Endothelial cell of umbilical vein (primary cell): ENCODE data around the gene TEAD2. TPM values are rescaled to one million over a fixed set of nuclear protein-coding genes. Genes with fewer than 3 reads are reported as not detected.

ENCODE experiments used
- BruUV-seq: library from RNA; stranded (reverse); fragments of 400-500 nt; replicated peaks from 2 replicates; lab custom pipeline; 2021; lab: Mats Ljungman, UMichigan
- CTCF ChIA-PET: fragments of 300-600, 350-600 bp; sonication (Branson Sonifier 250); formaldehyde crosslinking; loops from one replicate; lab custom pipeline; 2021; ENCODE audit warnings: antibody characterized with exemption, inconsistent platforms; lab: Charles Lee
- POLR2A ChIA-PET: fragments of 300-600, 350-600 bp; sonication (Branson Sonifier 250); formaldehyde crosslinking; loops from one replicate; lab custom pipeline; 2021; ENCODE audit warnings: antibody characterized with exemption, inconsistent platforms; lab: Charles Lee
- DNase-seq: peaks from one replicate; pipeline ENCODE4 v3.0.0-alpha.2; 2011; ENCODE audit warnings: low read depth, low spot score
- FAIRE-seq: peaks from 2 replicates; lab custom pipeline; 2011; peaks lifted over from hg19 to GRCh38; lab: Jason Lieb, UNC
- H2AFZ ChIP-seq: 2 replicates; pipeline ENCODE4 v1.6.0; 2012; ENCODE audit warnings: low read depth, low read length, control low read depth, inconsistent platforms
- H3K27ac ChIP-seq: 2 replicates; pipeline ENCODE4 v1.5.1; 2011; ENCODE audit warnings: low read depth, mild to moderate bottlenecking, control low read depth, low read length, moderate library complexity; ENCODE audit not compliant: insufficient read depth
- H3K27me3 ChIP-seq, 2 experiments: 2 replicates each; pipeline versions ENCODE4 v1.6.0 to v1.6.1; 2011; ENCODE audit warnings: low read length in 2 of 2, mixed read lengths in 1 of 2; ENCODE audit not compliant: control insufficient read depth in 2 of 2, insufficient read depth in 2 of 2
- H3K36me3 ChIP-seq, 2 experiments: 2 replicates in 1 of 2; 3 replicates in 1 of 2; pipeline ENCODE4 v1.5.1; 2011; ENCODE audit warnings: low read length in 2 of 2, mild to moderate bottlenecking in 1 of 2, moderate library complexity in 1 of 2; ENCODE audit not compliant: control insufficient read depth in 2 of 2, insufficient read depth in 2 of 2; ENCODE audit errors: extremely low read depth in 1 of 2
- H3K4me1 ChIP-seq: 3 replicates; pipeline ENCODE4 v1.5.1; 2011; ENCODE audit warnings: mild to moderate bottlenecking, low read length; ENCODE audit not compliant: control insufficient read depth, insufficient read depth; ENCODE audit errors: extremely low read depth
- H3K4me2 ChIP-seq: 2 replicates; pipeline ENCODE4 v1.6.1; 2011; ENCODE audit warnings: low read length, control low read depth, mixed read lengths; ENCODE audit not compliant: insufficient read depth
- H3K4me3 ChIP-seq, 3 experiments: fragments of 200-600 bp in 1 of 3; sonication (generic), shearing (Covaris generic) in 1 of 3; replicated peaks in 1 of 3; 2 replicates each; pipeline ENCODE4 v1.5.1; 2011 to 2016; ENCODE audit warnings: control low read depth in 3 of 3, low read length in 3 of 3, mild to moderate bottlenecking in 2 of 3, inconsistent platforms in 1 of 3, low read depth in 1 of 3, moderate library complexity in 1 of 3; ENCODE audit not compliant: insufficient read depth in 1 of 3
- H3K79me2 ChIP-seq: 2 replicates; pipeline ENCODE4 v1.6.0; 2012; ENCODE audit warnings: low read length, inconsistent platforms; ENCODE audit not compliant: control insufficient read depth, insufficient read depth
- H3K9ac ChIP-seq: replicated peaks from 2 replicates; pipeline ENCODE3; 2011; ENCODE audit warnings: low read length, control low read depth; ENCODE audit not compliant: insufficient read depth; ENCODE audit errors: extremely low read depth
- H3K9me1 ChIP-seq: replicated peaks from 3 replicates; pipeline ENCODE4 v1.6.0; 2011; ENCODE audit warnings: mild to moderate bottlenecking, low read length; ENCODE audit not compliant: control insufficient read depth, insufficient read depth; ENCODE audit errors: extremely low read depth
- H3K9me3 ChIP-seq: replicated peaks from 2 replicates; pipeline ENCODE4 v1.5.1; 2012; ENCODE audit warnings: low read length, inconsistent platforms; ENCODE audit not compliant: control insufficient read depth, insufficient read depth
- H4K20me1 ChIP-seq: replicated peaks from 2 replicates; pipeline ENCODE3; 2011; ENCODE audit warnings: mild to moderate bottlenecking, low read length; ENCODE audit not compliant: control insufficient read depth, insufficient read depth; ENCODE audit errors: extremely low read depth
- CTCF ChIP-seq, 2 donors: IDR thresholded peaks; 1 replicate in 1 of 2; 2 replicates in 1 of 2; pipeline ENCODE4 v1.5.1; 2011; ENCODE audit warnings: low read length in 2 of 2, mild to moderate bottlenecking in 2 of 2, moderate library complexity in 2 of 2, control low read depth in 1 of 2, inconsistent platforms in 1 of 2, low read depth in 1 of 2; ENCODE audit not compliant: insufficient read depth in 1 of 2; ENCODE audit errors: extremely low read depth in 1 of 2
- EZH2 ChIP-seq: IDR thresholded peaks from 2 replicates; pipeline ENCODE4 v1.6.1; 2012; ENCODE audit warnings: borderline replicate concordance, low read depth, mild to moderate bottlenecking, moderate library complexity, low read length, inconsistent platforms; ENCODE audit not compliant: severe bottlenecking
- POLR2AphosphoS5 ChIP-seq: IDR thresholded peaks from 2 replicates; pipeline ENCODE4 v1.6.1; 2012; ENCODE audit warnings: low read depth, mild to moderate bottlenecking, control low read depth, low read length, moderate library complexity; ENCODE audit not compliant: insufficient read depth
- dilution Hi-C: fragments of 300-500 bp; cut with MboI; formaldehyde crosslinking; loops from one replicate; pipeline ENCODE4 v1.15.0; 2019; ENCODE audit warnings: low sequenced_read_pairs; ENCODE audit not compliant: extremely low pct_ligation_motif_present
- intact Hi-C: fragments of 100-400 bp; cut with micrococcal nuclease; formaldehyde crosslinking; loops from one replicate; pipeline ENCODE4 v1.10.0; 2022
- polyA plus RNA-seq, 4 experiments: library from polyadenylated mRNA; depleted of rRNA in 3 of 4; stranded (reverse) in 3 of 4; unstranded in 1 of 4; fragments of >200 nt; gene quantifications; 2 replicates each; pipeline versions ENCODE4 v1.2.1 to v1.2.3, GENCODE V29; 2011 to 2012; ENCODE audit warnings: missing spikeins in 1 of 4
- total RNA-seq: library from RNA; stranded (reverse); gene quantifications from 2 replicates; pipeline ENCODE4 v1.2.3, GENCODE V29; 2021
- TF ChIP-seq, protein P1 (sequence below): IDR thresholded peaks from 2 replicates; pipeline ENCODE4 v1.6.1; 2011; ENCODE audit not compliant: insufficient read depth, insufficient read length

TEAD2 gene
- total and polyA plus RNA-seq, 2 donors (not counting 3 experiments of a cell fraction or from before 2014, with no cell fraction given): 60.9 to 89.4 TPM

DNA sequence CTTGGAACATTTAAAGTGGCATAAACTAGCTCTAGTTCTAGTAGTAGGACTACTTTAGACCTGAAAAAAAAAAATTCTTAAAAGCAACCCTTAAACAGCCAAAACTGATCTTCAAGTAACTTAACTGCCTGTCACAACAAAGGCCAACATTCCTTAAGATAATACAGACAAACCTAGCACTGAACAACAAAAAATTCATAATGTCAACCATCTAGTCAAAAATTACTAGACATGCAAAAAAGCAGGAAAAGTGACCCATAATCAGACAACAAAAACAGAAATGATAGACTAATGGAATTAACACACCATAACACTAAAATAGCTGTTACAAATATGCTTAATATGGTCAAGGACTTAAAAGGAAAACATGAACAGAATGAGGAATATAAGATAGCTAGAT, 43.9 kb downstream of the TEAD2 start:
- TF ChIP-seq POLR2AphosphoS5: no peak
- Histone ChIP-seq H3K27ac (no peak overlapping the region), H3K9me3 (no peaks in the 10 kb centered on the region), H2AFZ (no peak overlapping the region), H3K4me1 (no peaks in the 10 kb centered on the region), H3K4me3 (no peak overlapping the region), H3K9me1 (no peaks in the 10 kb centered on the region), H3K79me2 (no peaks in the 10 kb centered on the region), H3K27me3 (no peaks in the 10 kb centered on the region), H3K9ac (no peak overlapping the region), H3K4me2 (no peak overlapping the region), H4K20me1 (no peaks in the 10 kb centered on the region), H3K36me3 (no peaks in the 10 kb centered on the region)
- FAIRE-seq: no peak
- dilution Hi-C loops: no loop called here
- POLR2A ChIA-PET: no interaction called here
- CTCF ChIA-PET: interaction anchor here (1.2 to 1.5 kb wide), 3 partner anchors 10 to 17 kb away, joined by 3 to 9 read pairs (median 6); no protein-coding TSS in a partner anchor
- intact Hi-C loops: no loop called here
- BruUV-seq: no TSS peak
- DNase-seq: no peak

DNA sequence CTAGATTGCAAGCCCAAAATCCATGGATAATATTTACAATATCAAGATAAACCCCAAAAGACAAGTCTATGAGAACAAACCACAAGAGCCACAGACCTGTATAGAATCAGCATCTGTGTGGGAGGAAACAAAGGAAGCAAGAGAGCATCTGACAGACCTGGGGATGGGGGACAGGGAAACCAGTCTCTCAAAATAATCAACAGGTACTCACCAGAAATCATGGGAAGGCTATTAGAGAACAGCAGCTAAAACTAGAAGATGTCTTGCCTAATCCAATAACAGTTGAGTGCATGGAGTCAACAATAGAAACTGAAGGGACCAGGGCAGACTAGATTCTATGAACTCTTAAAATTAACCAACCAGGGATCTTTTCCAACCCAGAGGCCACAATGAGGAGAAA, 45.9 kb downstream of the TEAD2 start:
- Histone ChIP-seq H2AFZ (no peak overlapping the region), H3K79me2 (no peaks in the 10 kb centered on the region), H3K4me2 (no peak overlapping the region), H3K4me1 (no peaks in the 10 kb centered on the region), H3K27ac (no peak overlapping the region), H3K9me1 (no peaks in the 10 kb centered on the region), H3K9ac (no peak overlapping the region), H3K9me3 (no peaks in the 10 kb centered on the region), H3K27me3 (no peaks in the 10 kb centered on the region), H4K20me1 (no peaks in the 10 kb centered on the region), H3K36me3 (no peaks in the 10 kb centered on the region), H3K4me3 (no peak overlapping the region)
- FAIRE-seq (no peak), DNase-seq (no peak)
- BruUV-seq: no TSS peak
- ChIA-PET POLR2A (no interaction called here), CTCF (interaction anchor here (1.0 kb wide), 1 partner anchor 15 kb away, joined by 3 read pairs; no protein-coding TSS in a partner anchor)
- intact Hi-C loops: no loop called here
- dilution Hi-C loops: no loop called here
- TF ChIP-seq, protein P1, sequence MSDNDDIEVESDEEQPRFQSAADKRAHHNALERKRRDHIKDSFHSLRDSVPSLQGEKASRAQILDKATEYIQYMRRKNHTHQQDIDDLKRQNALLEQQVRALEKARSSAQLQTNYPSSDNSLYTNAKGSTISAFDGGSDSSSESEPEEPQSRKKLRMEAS: no peak
- no peak for TF ChIP-seq POLR2AphosphoS5
- no peak for TF ChIP-seq EZH2
- no peak for TF ChIP-seq CTCF (IDR thresholded peaks at IDR 0.05; ENCODE audit: extremely low read depth in 1 of 2, insufficient read depth in 1 of 2, low read depth in 1 of 2, low read length in 2 of 2)
